CD4-positive, CD25-positive, alpha-beta regulatory T cell (primary cell): ENCODE measurements around the gene KCNK7. TPM values are rescaled to one million over a fixed set of nuclear protein-coding genes. Genes with fewer than 3 reads are reported as not detected.
A peak's percentile ranks its signal among the peaks of the same experiment; 100 is the strongest.

Experiments
- ATAC-seq, 2 donors: fragments of 150-1000 bp; cut with Tn5 transposase; one replicate each; pipeline ENCODE4 v1.10.0; 2021; ENCODE audit warnings: low read depth in 2 of 2, moderate number of reproducible peaks in 2 of 2, moderate library complexity in 1 of 2
- DNase-seq, 3 donors: peaks; one replicate each; pipeline versions ENCODE4 v3.0.0 to v3.0.0-alpha.2; 2012 to 2022; ENCODE audit warnings: mixed read lengths in 1 of 3
- H3K27ac ChIP-seq: one replicate; pipeline ENCODE4 v1.7.0; 2013; ENCODE audit warnings: mild to moderate bottlenecking, low read length; ENCODE audit not compliant: insufficient read depth, poor library complexity, severe bottlenecking
- H3K27me3 ChIP-seq: one replicate; pipeline ENCODE4 v1.7.0; 2013; ENCODE audit warnings: low read length; ENCODE audit not compliant: control insufficient read depth, insufficient read depth
- H3K36me3 ChIP-seq: one replicate; pipeline ENCODE4 v1.7.0; 2013; ENCODE audit warnings: mild to moderate bottlenecking, low read length, moderate library complexity; ENCODE audit not compliant: control insufficient read depth, insufficient read depth
- H3K4me1 ChIP-seq: 2 replicates; pipeline ENCODE4 v1.7.0; 2013; ENCODE audit warnings: mild to moderate bottlenecking, low read length; ENCODE audit not compliant: insufficient read depth, control insufficient read depth, poor library complexity, severe bottlenecking
- H3K4me3 ChIP-seq: one replicate; pipeline ENCODE4 v1.7.0; 2013; ENCODE audit warnings: low read depth, mild to moderate bottlenecking, low read length, moderate library complexity
- H3K9me3 ChIP-seq, 2 experiments: 1 replicate in 1 of 2; 2 replicates in 1 of 2; pipeline ENCODE4 v1.7.0; 2013; ENCODE audit warnings: low read length in 2 of 2, mild to moderate bottlenecking in 1 of 2, moderate library complexity in 1 of 2; ENCODE audit not compliant: control insufficient read depth in 2 of 2
- H3K27ac Mint-ChIP-seq, 3 donors: one replicate each; pipeline ENCODE4 v1.8.0; 2020 to 2022; ENCODE audit warnings: mild to moderate bottlenecking in 3 of 3, mixed read lengths in 3 of 3, moderate library complexity in 2 of 3
- H3K27me3 Mint-ChIP-seq: one replicate; pipeline ENCODE4 v1.8.0; 2022; ENCODE audit warnings: mild to moderate bottlenecking, mixed read lengths
- H3K36me3 Mint-ChIP-seq: one replicate; pipeline ENCODE4 v1.8.0; 2020; ENCODE audit warnings: mixed read lengths
- H3K4me1 Mint-ChIP-seq, 4 donors: one replicate each; pipeline ENCODE4 v1.8.0; 2020 to 2022; ENCODE audit warnings: mixed read lengths in 4 of 4, mild to moderate bottlenecking in 1 of 4
- H3K4me3 Mint-ChIP-seq, 4 donors: one replicate each; pipeline ENCODE4 v1.8.0; 2020 to 2022; ENCODE audit warnings: mild to moderate bottlenecking in 4 of 4, mixed read lengths in 4 of 4, moderate library complexity in 3 of 4
- H3K9me3 Mint-ChIP-seq, 7 donors: one replicate each; pipeline ENCODE4 v1.8.0; 2020 to 2022; ENCODE audit warnings: mixed read lengths in 7 of 7, mild to moderate bottlenecking in 3 of 7, moderate library complexity in 2 of 7
- polyA plus RNA-seq, 4 donors: library from polyadenylated mRNA; unstranded; fragments of 300-500 nt; fragmentation: Illumina TruSeq; gene quantifications; one replicate each; pipeline ENCODE4 v1.2.3, GENCODE V29; 2021
- total RNA-seq: library from RNA; stranded (reverse); gene quantifications from one replicate; pipeline ENCODE4 v1.2.3, GENCODE V29; 2022

Gene KCNK7
- total and polyA plus RNA-seq, 5 donors from 2014 or later, result 0.19 to 5.5 (median 1.1) TPM; not detected in 1

DNA sequence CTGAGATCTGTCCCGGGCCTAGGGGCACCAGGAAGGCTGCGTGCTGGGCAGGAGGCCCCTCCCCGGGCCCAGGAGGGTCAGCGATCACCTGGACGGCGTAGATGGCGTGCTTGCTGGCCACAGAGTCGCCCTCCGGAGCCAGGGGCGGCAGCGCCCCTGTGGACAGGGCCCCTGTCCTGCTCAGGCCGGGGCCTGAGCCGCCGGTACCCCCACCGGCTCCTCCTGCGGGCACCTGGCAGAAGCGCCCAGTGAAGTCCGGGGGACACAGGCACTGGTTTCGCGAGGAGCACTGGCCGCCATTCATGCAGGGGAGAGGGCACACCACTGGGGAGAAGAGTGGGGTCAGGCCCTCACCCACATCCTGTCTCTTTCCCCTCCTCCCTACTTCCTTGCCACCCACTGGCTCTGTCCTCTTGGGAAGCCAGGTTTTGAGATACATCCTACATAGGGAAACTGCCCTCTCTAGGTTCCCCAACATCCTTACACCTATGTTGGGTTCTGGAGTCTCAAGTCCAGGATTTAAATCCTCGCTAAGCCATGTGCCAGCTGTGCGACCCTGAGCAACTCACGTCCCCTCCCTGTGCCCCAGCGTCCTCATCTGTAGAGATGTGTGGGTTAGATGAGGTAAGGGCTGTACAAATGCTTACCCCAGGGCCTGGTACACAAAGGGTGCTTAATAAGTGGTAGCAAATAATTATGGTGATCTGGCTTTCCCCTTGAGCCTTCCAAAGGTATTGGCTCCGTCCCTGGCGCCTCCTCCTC lies 41.4 kb downstream of the KCNK7 start:
- H3K36me3 Mint-ChIP-seq, result peaks cover 15% of the 10 kb centered on the region
- no peak overlapping the region for H3K4me3 ChIP-seq
- H3K27ac ChIP-seq, result peak overlapping the region; percentile 61
- DNase-seq, result peak in 1 of 3 donors; percentile 52
- peak overlapping the region; percentile 74 to 89 (median 86) for H3K4me3 Mint-ChIP-seq
- H3K27me3 Mint-ChIP-seq, result no peaks in the 10 kb centered on the region
- no peaks in the 10 kb centered on the region for H3K9me3 Mint-ChIP-seq
- H3K27me3 ChIP-seq, result no peaks in the 10 kb centered on the region
- H3K27ac Mint-ChIP-seq, result peak overlapping the region; percentile 91 to 97 (median 97)
- H3K9me3 ChIP-seq, result no peaks in the 10 kb centered on the region
- H3K36me3 ChIP-seq, result no peaks in the 10 kb centered on the region
- H3K4me1 ChIP-seq, result peaks cover 68% of the 10 kb centered on the region
- peaks cover 6 to 69% (median 47%) of the 10 kb centered on the region in 4 donors for H3K4me1 Mint-ChIP-seq
- ATAC-seq, result no peak

DNA sequence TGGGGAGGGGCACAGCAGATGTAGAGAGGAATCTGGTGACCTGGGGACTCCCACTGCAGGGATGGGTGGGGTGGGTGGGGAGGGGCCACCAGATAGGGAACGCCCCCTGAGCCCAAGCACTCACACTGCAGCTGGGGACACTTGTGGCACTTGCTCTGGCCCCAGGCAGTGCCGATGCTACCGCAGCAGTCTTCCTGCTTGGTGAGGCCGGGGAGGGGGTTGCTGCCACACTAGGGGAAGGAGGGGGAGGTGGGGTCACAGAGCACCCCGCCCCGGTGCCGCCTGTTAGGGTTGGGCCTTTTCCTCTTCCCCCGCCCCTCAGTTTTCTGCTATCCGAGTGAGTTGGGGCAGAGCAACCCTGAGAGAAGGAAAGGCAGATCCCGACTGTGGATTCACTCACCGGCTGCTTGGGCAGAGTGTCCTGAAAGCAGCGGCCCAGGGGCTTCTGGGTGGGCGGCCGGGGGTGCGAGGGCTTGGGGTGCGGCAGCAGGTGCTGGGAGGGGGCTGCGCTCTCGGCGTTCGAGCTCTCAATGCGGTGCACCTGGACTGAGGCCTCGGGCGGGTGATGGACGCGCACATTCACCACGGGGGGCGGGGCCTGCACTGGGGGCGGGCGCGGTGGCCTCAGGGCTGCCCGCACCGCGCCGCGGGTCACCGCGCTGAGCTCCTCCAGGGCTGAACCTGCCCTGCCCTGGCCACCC lies 42.1 kb downstream of the KCNK7 start:
- peak; percentile 68 to 92 (median 81) for DNase-seq
- no peaks in the 10 kb centered on the region for H3K36me3 ChIP-seq
- no peaks in the 10 kb centered on the region for H3K9me3 ChIP-seq
- H3K4me1 ChIP-seq, result peaks cover 65% of the 10 kb centered on the region
- Mint-ChIP-seq H3K27me3 (no peaks in the 10 kb centered on the region), H3K4me1 (peaks cover 6 to 74% (median 52%) of the 10 kb centered on the region in 4 donors), H3K4me3 (peak overlapping the region in 3 of 4 donors; percentile 60 to 76 (median 76)), H3K9me3 (no peaks in the 10 kb centered on the region), H3K27ac (peak overlapping the region in 2 of 3 donors; percentile 26 to 95), H3K36me3 (peaks cover 17% of the 10 kb centered on the region)
- no peak overlapping the region for H3K4me3 ChIP-seq
- peak overlapping the region; percentile 61 for H3K27ac ChIP-seq
- H3K27me3 ChIP-seq, result no peaks in the 10 kb centered on the region
- peak; percentile 62 to 73 for ATAC-seq

DNA sequence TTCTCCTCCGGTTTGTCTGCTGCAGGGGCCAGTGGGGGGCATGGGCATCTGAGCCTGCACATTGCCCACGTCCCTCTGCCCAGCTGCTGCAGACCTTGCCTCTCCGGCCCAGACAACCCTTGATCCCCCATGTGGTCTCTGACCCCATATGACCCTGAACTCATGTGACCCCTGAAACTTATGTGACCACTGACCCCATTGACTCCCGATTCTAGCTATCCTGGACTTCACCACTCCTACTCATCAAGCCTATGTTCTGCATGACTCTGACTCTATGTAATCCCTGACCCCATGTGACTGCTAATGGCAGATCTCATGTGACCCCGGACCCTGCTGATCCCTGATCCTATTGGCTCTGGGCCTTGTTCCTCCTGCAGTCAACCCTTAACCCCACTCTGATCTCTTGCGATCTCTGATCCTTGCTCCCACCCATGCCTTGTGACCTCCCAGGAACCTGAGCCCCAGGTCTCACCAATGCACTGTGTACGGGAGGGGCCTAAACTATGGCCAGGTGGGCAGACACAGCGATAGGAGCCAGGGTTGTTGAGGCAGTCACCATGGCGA lies 43.1 kb downstream of the KCNK7 start:
- Histone ChIP-seq H3K4me3 (no peak overlapping the region), H3K27ac (peak overlapping the region; percentile 61), H3K36me3 (no peaks in the 10 kb centered on the region), H3K9me3 (no peaks in the 10 kb centered on the region), H3K4me1 (peaks cover 74% of the 10 kb centered on the region), H3K27me3 (no peaks in the 10 kb centered on the region)
- Mint-ChIP-seq H3K9me3 (no peaks in the 10 kb centered on the region), H3K27ac (peak overlapping the region; percentile 10 to 95 (median 91)), H3K4me1 (peaks cover 6 to 83% (median 59%) of the 10 kb centered on the region in 4 donors), H3K27me3 (no peaks in the 10 kb centered on the region), H3K4me3 (peak overlapping the region; percentile 49 to 86 (median 75)), H3K36me3 (peaks cover 17% of the 10 kb centered on the region)
- ATAC-seq (no peak), DNase-seq (no peak)

DNA sequence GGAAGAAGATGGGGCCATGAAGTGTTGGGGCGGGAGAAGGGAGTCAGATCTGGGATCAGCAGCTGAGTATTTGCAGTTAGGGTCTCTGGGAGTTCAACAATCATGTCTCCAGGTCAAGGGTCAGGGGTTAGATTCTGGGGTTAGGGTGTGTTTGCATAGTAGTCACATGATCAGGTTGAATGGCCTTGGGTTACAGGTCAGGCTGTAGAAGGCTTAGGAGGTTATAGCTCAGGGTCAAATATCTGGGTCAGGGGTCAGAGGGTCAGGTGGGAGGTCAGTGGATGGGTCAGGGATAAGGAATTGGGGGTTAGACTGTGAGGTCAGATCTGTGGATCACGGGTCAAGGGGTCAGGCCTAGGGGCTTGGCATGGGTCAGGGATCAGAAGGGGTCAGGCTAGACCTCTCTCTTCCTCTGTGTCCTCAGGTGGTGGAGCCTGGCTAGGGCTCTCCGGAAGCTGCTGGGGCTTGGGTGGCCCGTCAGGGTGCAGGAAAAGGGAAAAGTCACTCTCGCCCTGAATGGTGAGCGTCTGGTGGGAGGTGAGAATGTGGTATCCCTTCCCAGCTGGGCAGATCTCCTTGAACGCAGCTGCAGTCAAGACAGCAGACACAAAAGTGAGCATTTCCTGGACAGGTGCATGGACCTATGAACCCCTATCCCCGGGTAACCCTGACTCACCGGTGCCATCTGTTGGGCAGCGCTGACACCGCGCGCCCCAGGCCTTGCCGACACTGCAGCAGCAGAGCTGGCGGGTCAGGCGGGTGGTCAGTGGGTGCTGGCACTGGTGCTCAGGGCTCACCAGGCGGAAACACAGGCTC lies 43.8 kb downstream of the KCNK7 start:
- no peaks in the 10 kb centered on the region for H3K36me3 ChIP-seq
- H3K27ac Mint-ChIP-seq, result peak overlapping the region in 2 of 3 donors; percentile 91 to 95
- peak; percentile 62 to 68 for ATAC-seq
- H3K4me3 Mint-ChIP-seq, result peak overlapping the region; percentile 49 to 86 (median 75)
- no peak overlapping the region for H3K4me3 ChIP-seq
- peak; percentile 57 to 83 (median 68) for DNase-seq
- peaks cover 6 to 83% (median 59%) of the 10 kb centered on the region in 4 donors for H3K4me1 Mint-ChIP-seq
- H3K27ac ChIP-seq, result no peak overlapping the region
- no peaks in the 10 kb centered on the region for H3K27me3 ChIP-seq
- no peaks in the 10 kb centered on the region for H3K9me3 ChIP-seq
- H3K9me3 Mint-ChIP-seq, result no peaks in the 10 kb centered on the region
- peaks cover 17% of the 10 kb centered on the region for H3K36me3 Mint-ChIP-seq
- H3K4me1 ChIP-seq, result peaks cover 74% of the 10 kb centered on the region
- H3K27me3 Mint-ChIP-seq, result no peaks in the 10 kb centered on the region

DNA sequence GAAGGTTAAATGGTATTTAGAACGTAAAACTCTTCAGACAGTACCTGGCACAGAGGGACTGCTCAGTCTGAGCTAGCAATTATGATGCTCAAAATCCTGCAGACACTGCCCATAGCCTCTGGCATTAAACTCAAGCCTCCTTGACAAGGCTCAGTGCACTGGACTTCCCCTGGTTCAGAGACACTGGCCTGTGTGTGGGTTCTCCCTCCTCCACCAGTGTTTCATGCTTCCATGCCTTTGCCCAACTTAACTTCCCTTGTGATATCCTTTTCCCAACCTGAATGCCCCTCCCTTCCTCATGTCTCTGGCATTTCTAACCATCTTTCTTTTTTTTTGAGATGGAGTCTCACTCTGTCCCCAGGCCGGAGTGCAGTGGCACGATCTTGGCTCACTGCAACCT lies 46.5 kb downstream of the KCNK7 start:
- H3K4me1 Mint-ChIP-seq, result peaks cover 6 to 78% (median 50%) of the 10 kb centered on the region in 4 donors
- no peaks in the 10 kb centered on the region for H3K9me3 ChIP-seq
- H3K4me3 ChIP-seq, result no peak overlapping the region
- peak overlapping the region in 3 of 4 donors; percentile 56 to 67 (median 67) for H3K4me3 Mint-ChIP-seq
- no peaks in the 10 kb centered on the region for H3K27me3 ChIP-seq
- H3K27ac ChIP-seq, result no peak overlapping the region
- H3K9me3 Mint-ChIP-seq, result no peaks in the 10 kb centered on the region
- H3K36me3 Mint-ChIP-seq, result peaks cover 17% of the 10 kb centered on the region
- no peaks in the 10 kb centered on the region for H3K27me3 Mint-ChIP-seq
- ATAC-seq (no peak), DNase-seq (no peak)
- H3K4me1 ChIP-seq, result peaks cover 59% of the 10 kb centered on the region
- H3K36me3 ChIP-seq, result no peaks in the 10 kb centered on the region
- H3K27ac Mint-ChIP-seq, result peak overlapping the region in 2 of 3 donors; percentile 62 to 81

DNA sequence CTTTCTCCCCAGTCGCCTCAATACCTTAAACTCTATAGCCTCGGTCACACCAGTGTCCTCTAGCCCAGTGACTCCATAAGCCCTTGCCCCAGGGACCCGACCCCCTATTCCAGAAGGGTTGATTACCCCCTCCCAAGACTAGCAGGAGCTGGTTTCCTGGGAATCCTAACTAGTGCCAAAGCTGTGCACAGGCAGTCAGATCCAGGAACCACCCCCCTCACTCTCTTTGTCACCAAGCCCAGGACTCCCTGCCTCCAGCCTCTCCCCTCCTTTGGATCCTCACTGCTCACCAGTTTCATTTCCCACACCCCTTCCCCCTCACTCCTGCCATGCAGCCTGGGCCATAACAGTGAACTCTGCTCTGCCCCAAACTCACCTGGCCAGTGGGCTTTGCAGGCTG lies 47.2 kb downstream of the KCNK7 start:
- Mint-ChIP-seq H3K27me3 (no peaks in the 10 kb centered on the region), H3K4me1 (peaks cover 6 to 80% (median 51%) of the 10 kb centered on the region in 4 donors), H3K9me3 (no peaks in the 10 kb centered on the region), H3K4me3 (peak overlapping the region; percentile 59 to 90 (median 72)), H3K27ac (peak overlapping the region; percentile 76 to 97 (median 81)), H3K36me3 (peaks cover 17% of the 10 kb centered on the region)
- DNase-seq, result no peak
- no peak for ATAC-seq
- Histone ChIP-seq H3K27ac (peak overlapping the region; percentile 39), H3K36me3 (no peaks in the 10 kb centered on the region), H3K9me3 (no peaks in the 10 kb centered on the region), H3K27me3 (no peaks in the 10 kb centered on the region), H3K4me1 (peaks cover 52% of the 10 kb centered on the region), H3K4me3 (no peak overlapping the region)
